HG02571 (cell line): ENCODE measurements around the gene DGCR8.
"Not testable (repeated sequence)": the region's sequence is repeated elsewhere in the genome, so short reads cannot be mapped to it uniquely, and the experiment has no call there.

Source experiments
- ATAC-seq: cut with Tn5 transposase; IDR thresholded peaks from one replicate; pipeline ENCODE4 v1.9.1; 2021; ENCODE audit warnings: mild to moderate bottlenecking, moderate library complexity; ENCODE audit not compliant: unreplicated experiment

The DGCR8 gene

GRCh38 chr22:20149257-20150250 is 69.5 kb downstream of the DGCR8 start:
- no peak for ATAC-seq

- ATAC-seq: no peak
Measured at GRCh38 chr22:20150381-20151275, 70.6 kb downstream of the DGCR8 start, which contains the start of gene CCDC188. CCDC188 (minus strand) TSS chr22:20151055; CDS start chr22:20150986, 69 bp downstream.

GRCh38 chr22:20151276-20151588 is 71.2 kb downstream of the DGCR8 start:
- ATAC-seq: no peak

GRCh38 chr22:20152464-20152890 is 72.4 kb downstream of the DGCR8 start:
- ATAC-seq: no peak

- ATAC-seq: no peak
Measured at GRCh38 chr22:20153945-20154344, 73.9 kb downstream of the DGCR8 start.

GRCh38 chr22:20154602-20155187 is 74.7 kb downstream of the DGCR8 start:
- ATAC-seq: no peak

- no peak for ATAC-seq
Measured at GRCh38 chr22:20155330-20156041, 75.4 kb downstream of the DGCR8 start.

- no peak for ATAC-seq
Measured at GRCh38 chr22:20156042-20156389, 76.0 kb downstream of the DGCR8 start.

GRCh38 chr22:20156611-20157429 is 76.8 kb downstream of the DGCR8 start:
- no peak for ATAC-seq

- no peak for ATAC-seq
Measured at GRCh38 chr22:20157430-20158183, 77.6 kb downstream of the DGCR8 start.

GRCh38 chr22:20158391-20159036 is 78.5 kb downstream of the DGCR8 start:
- ATAC-seq: no peak

GRCh38 chr22:20159076-20159475 is 79.0 kb downstream of the DGCR8 start:
- no peak for ATAC-seq

GRCh38 chr22:20159531-20159930 is 79.5 kb downstream of the DGCR8 start:
- ATAC-seq: not testable (repeated sequence)

- ATAC-seq: no peak
Measured at GRCh38 chr22:20160041-20160440, 80.0 kb downstream of the DGCR8 start.
